BJ (cell line): ENCODE data around the gene SEZ6. TPM values are rescaled to one million over a fixed set of nuclear protein-coding genes. Genes with fewer than 3 reads are reported as not detected.

Experiments
- CTCF ChIA-PET: fragments of 350-600 bp; formaldehyde crosslinking; extraction: SDS; loops from one replicate; lab custom pipeline; 2021; ENCODE audit warnings: antibody characterized with exemption, inconsistent platforms; lab: Yijun Ruan, JAX
- POLR2A ChIA-PET: fragments of 300-600 bp; sonication (Branson Sonifier 250); formaldehyde crosslinking; extraction: SDS; loops from one replicate; lab custom pipeline; 2021; ENCODE audit warnings: antibody characterized with exemption; lab: Charles Lee
- DNase-seq: peaks from one replicate; pipeline ENCODE4 v3.0.0-alpha.2; 2011; ENCODE audit warnings: low read depth
- H3K27me3 ChIP-seq: 2 replicates; pipeline ENCODE4 v1.6.0; 2011; ENCODE audit warnings: low read length; ENCODE audit not compliant: control insufficient read depth, insufficient read depth
- H3K36me3 ChIP-seq: 2 replicates; pipeline ENCODE4 v1.5.1; 2011; ENCODE audit warnings: low read length; ENCODE audit not compliant: control insufficient read depth, insufficient read depth
- H3K4me3 ChIP-seq: 2 replicates; pipeline ENCODE4 v1.5.1; 2011; ENCODE audit warnings: low read depth, mild to moderate bottlenecking, control low read depth, low read length
- CTCF ChIP-seq: IDR thresholded peaks from 2 replicates; pipeline ENCODE4 v1.5.1; 2011; ENCODE audit warnings: low read depth, mild to moderate bottlenecking, control low read depth, inconsistent platforms, low read length, moderate library complexity; ENCODE audit not compliant: insufficient read depth
- polyA plus RNA-seq: library from polyadenylated mRNA; depleted of rRNA; stranded (reverse); fragments of >200 nt; gene quantifications from 2 replicates; pipeline ENCODE4 v1.2.3, GENCODE V29; 2011

SEZ6 gene
- polyA plus RNA-seq, 1 experiment, result not detected

- peak; percentile 100 for DNase-seq
- Histone ChIP-seq H3K4me3 (peak within 1 kb of the TSS; percentile 75), H3K36me3 (no peaks in the 10 kb centered on the region), H3K27me3 (no peaks in the 10 kb centered on the region)
- CTCF ChIA-PET, result interaction anchor here (0.5 to 6.4 kb wide), 8 partner anchors 12 to 241 kb away, joined by 3 to 92 read pairs (median 6); partner anchors contain the start of genes MYO18A, NEK8 and TLCD1
- POLR2A ChIA-PET, result interaction anchor here (1.6 kb wide), 1 partner anchor 232 kb away, joined by 14 read pairs; the partner anchor contains the start of gene RPL23A
- TF ChIP-seq CTCF, result no peak
These were observed 54.3 kb downstream of the SEZ6 start, which contains the start of gene PHF12 for GRCh38 chr17:28951428-28951990. PHF12 (minus strand) TSS chr17:28951518; CDS start chr17:28950960, 558 bp downstream.

GRCh38 chr17:28950752-28951427 is 54.9 kb downstream of the SEZ6 start:
- no peak for DNase-seq
- H3K4me3 ChIP-seq, result peak overlapping the region; percentile 75
- ChIA-PET CTCF (interaction anchor here (0.5 to 6.4 kb wide), 8 partner anchors 13 to 241 kb away, joined by 3 to 92 read pairs (median 9); partner anchors contain the start of genes MYO18A, NEK8 and TLCD1), POLR2A (interaction anchor here (1.6 kb wide), 1 partner anchor 231 kb away, joined by 14 read pairs; the partner anchor contains the start of gene RPL23A)
- no peaks in the 10 kb centered on the region for H3K36me3 ChIP-seq
- no peaks in the 10 kb centered on the region for H3K27me3 ChIP-seq
- TF ChIP-seq CTCF, result no peak

- DNase-seq, result no peak
- peak overlapping the region; percentile 75 for H3K4me3 ChIP-seq
- no peaks in the 10 kb centered on the region for H3K36me3 ChIP-seq
- H3K27me3 ChIP-seq, result no peaks in the 10 kb centered on the region
- TF ChIP-seq CTCF, result no peak
- ChIA-PET CTCF (interaction anchor here (0.8 to 2.9 kb wide), 12 partner anchors 10 to 228 kb away, joined by 3 to 20 read pairs (median 3); partner anchors contain the start of genes NEK8 and TLCD1), POLR2A (no interaction called here)
These were observed 55.6 kb downstream of the SEZ6 start for GRCh38 chr17:28950017-28950751.

GRCh38 chr17:28949185-28950016 is 56.4 kb downstream of the SEZ6 start:
- Histone ChIP-seq H3K4me3 (peak overlapping the region; percentile 75), H3K27me3 (no peaks in the 10 kb centered on the region), H3K36me3 (no peaks in the 10 kb centered on the region)
- no peak for TF ChIP-seq CTCF
- DNase-seq, result no peak
- CTCF ChIA-PET, result interaction anchor here (0.8 to 2.9 kb wide), 13 partner anchors 9 to 227 kb away, joined by 3 to 20 read pairs (median 3); partner anchors contain the start of genes NEK8 and TLCD1
- POLR2A ChIA-PET, result no interaction called here
